GM23338 (cell line): ENCODE data around the gene CCDC196. TPM values are rescaled to one million over a fixed set of nuclear protein-coding genes. Genes with fewer than 3 reads are reported as not detected.

Experiments
- ATAC-seq: fragments of 200-7000 bp; cut with Tn5 transposase; 3 replicates; pipeline ENCODE4 v1.9.1; 2020
- DNase-seq: peaks from one replicate; pipeline ENCODE4 v3.0.0-alpha.2; 2015; ENCODE audit warnings: low spot score
- H2AFZ ChIP-seq: fragments of 200-600 bp; sonication (generic); 2 replicates; pipeline ENCODE4 v1.8.0; 2016; ENCODE audit warnings: antibody characterized with exemption, mild to moderate bottlenecking, moderate library complexity
- H3F3A ChIP-seq: fragments of 200-600 bp; sonication (generic); replicated peaks from 2 replicates; pipeline ENCODE4 v1.8.0; 2017; ENCODE audit warnings: antibody characterized with exemption, mixed run types, low read depth
- H3K27ac ChIP-seq: fragments of 200-600 bp; sonication (generic); 2 replicates; pipeline ENCODE4 v1.6.1; 2016; ENCODE audit warnings: low read depth
- H3K27me3 ChIP-seq: fragments of 200-600 bp; sonication (generic); 2 replicates; pipeline ENCODE4 v1.8.0; 2016; ENCODE audit warnings: mild to moderate bottlenecking, mixed run types, moderate library complexity; ENCODE audit not compliant: insufficient read depth
- H3K36me3 ChIP-seq: fragments of 200-600 bp; sonication (generic); 2 replicates; pipeline ENCODE4 v1.8.0; 2016; ENCODE audit warnings: mild to moderate bottlenecking; ENCODE audit not compliant: insufficient read depth
- H3K4me1 ChIP-seq: fragments of 200-600 bp; sonication (generic); 2 replicates; pipeline ENCODE4 v1.8.0; 2016; ENCODE audit warnings: mild to moderate bottlenecking, moderate library complexity; ENCODE audit not compliant: insufficient read depth
- H3K4me2 ChIP-seq: fragments of 200-600 bp; sonication (generic); 2 replicates; pipeline ENCODE4 v1.7.1; 2017; ENCODE audit warnings: mixed run types
- H3K4me3 ChIP-seq: fragments of 200-600 bp; sonication (generic); 2 replicates; pipeline ENCODE4 v1.6.1; 2016; ENCODE audit warnings: mixed run types
- H3K79me2 ChIP-seq: fragments of 200-600 bp; sonication (generic); replicated peaks from 2 replicates; pipeline ENCODE4 v1.8.0; 2017; ENCODE audit warnings: mild to moderate bottlenecking; ENCODE audit not compliant: insufficient read depth
- H3K9me2 ChIP-seq: fragments of 200-600 bp; sonication (generic); 2 replicates; pipeline ENCODE4 v1.8.0; 2017; ENCODE audit not compliant: insufficient read depth
- H4K20me1 ChIP-seq: fragments of 200-600 bp; sonication (generic); replicated peaks from 2 replicates; pipeline ENCODE4 v1.8.0; 2017; ENCODE audit warnings: mild to moderate bottlenecking; ENCODE audit not compliant: insufficient read depth
- H3K27ac Mint-ChIP-seq: 2 replicates; pipeline ENCODE4 v1.8.0; 2020; ENCODE audit warnings: inconsistent platforms, mild to moderate bottlenecking, moderate library complexity, mixed read lengths
- H3K27me3 Mint-ChIP-seq: 3 replicates; pipeline ENCODE4 v1.8.0; 2022; ENCODE audit warnings: low read depth, mild to moderate bottlenecking, moderate library complexity, mixed read lengths, inconsistent platforms; ENCODE audit not compliant: insufficient read depth, poor library complexity
- H3K36me3 Mint-ChIP-seq: 3 replicates; pipeline ENCODE4 v1.8.0; 2021; ENCODE audit warnings: low read depth, mild to moderate bottlenecking, inconsistent platforms, moderate library complexity, mixed read lengths
- H3K4me1 Mint-ChIP-seq: 3 replicates; pipeline ENCODE4 v1.8.0; 2020; ENCODE audit warnings: mild to moderate bottlenecking, inconsistent platforms, mixed read lengths
- H3K4me3 Mint-ChIP-seq: 3 replicates; pipeline ENCODE4 v1.8.0; 2021; ENCODE audit warnings: moderate library complexity, mild to moderate bottlenecking, inconsistent platforms, mixed read lengths
- H3K9me3 Mint-ChIP-seq: 3 replicates; pipeline ENCODE4 v1.8.0; 2020; ENCODE audit warnings: moderate library complexity, mild to moderate bottlenecking, inconsistent platforms, mixed read lengths
- CREB1 ChIP-seq: fragments of 250-450 bp; sonication (Bioruptor Pico); IDR thresholded peaks from 2 replicates; pipeline ENCODE4 v1.5.0; 2020; ENCODE audit warnings: low read depth, mild to moderate bottlenecking, moderate library complexity
- CTCF ChIP-seq, 2 experiments: fragments of 200-600 bp in 1 of 2; sonication (generic) in 1 of 2; conservative IDR thresholded peaks; 2 replicates each; pipeline versions ENCODE4 v1.5.1 to v1.6.1; 2016 to 2017; ENCODE audit warnings: antibody characterized with exemption in 2 of 2, low read depth in 2 of 2, mild to moderate bottlenecking in 2 of 2, moderate library complexity in 1 of 2
- ETS1 ChIP-seq: IDR thresholded peaks from 2 replicates; pipeline ENCODE4 v1.6.1; 2016; ENCODE audit warnings: antibody characterized with exemption
- EZH2 ChIP-seq: fragments of 200-600 bp; sonication (generic); IDR thresholded peaks from one replicate; pipeline ENCODE4 v1.8.0; 2017; ENCODE audit warnings: antibody characterized with exemption, mild to moderate bottlenecking, low read depth; ENCODE audit not compliant: unreplicated experiment
- EZH2phosphoT487 ChIP-seq: fragments of 200-600 bp; sonication (generic); IDR thresholded peaks from one replicate; pipeline ENCODE4 v1.8.1; 2018; ENCODE audit warnings: antibody characterized with exemption; ENCODE audit not compliant: unreplicated experiment
- JUNB ChIP-seq: IDR thresholded peaks from one replicate; pipeline ENCODE4 v1.6.1; 2016; ENCODE audit warnings: antibody characterized with exemption; ENCODE audit not compliant: unreplicated experiment
- NANOG ChIP-seq: IDR thresholded peaks from 2 replicates; pipeline ENCODE4 v1.6.1; 2016; ENCODE audit warnings: antibody characterized with exemption, borderline replicate concordance
- POLR2AphosphoS5 ChIP-seq: IDR thresholded peaks from 2 replicates; pipeline ENCODE4 v1.6.1; 2016; ENCODE audit warnings: antibody characterized with exemption, low read depth
- REST ChIP-seq: IDR thresholded peaks from one replicate; pipeline ENCODE4 v1.6.1; 2018; ENCODE audit warnings: antibody characterized with exemption; ENCODE audit not compliant: unreplicated experiment
- STAT1 ChIP-seq: IDR thresholded peaks from one replicate; pipeline ENCODE4 v1.6.1; 2016; ENCODE audit warnings: antibody characterized with exemption; ENCODE audit not compliant: unreplicated experiment
- ZNF114 ChIP-seq: fragments of 250-450 bp; sonication (Bioruptor Pico); IDR thresholded peaks from 2 replicates; pipeline ENCODE4 v1.5.0; 2020; ENCODE audit warnings: mild to moderate bottlenecking, moderate library complexity
- ZNF331 ChIP-seq: fragments of 250-450 bp; sonication (Bioruptor Pico); IDR thresholded peaks from 2 replicates; pipeline ENCODE4 v1.5.0; 2020; ENCODE audit warnings: low read depth, mild to moderate bottlenecking, moderate library complexity
- ZNF462 ChIP-seq: fragments of 250-450 bp; sonication (Bioruptor Pico); IDR thresholded peaks from 2 replicates; pipeline ENCODE4 v1.5.0; 2020; ENCODE audit warnings: mild to moderate bottlenecking, moderate library complexity
- polyA plus RNA-seq: library from polyadenylated mRNA; unstranded; fragments of >200 nt; fragmentation: Nextera tagmentation; extraction: Ambion mirVana; gene quantifications from 2 replicates; pipeline ENCODE4 v1.2.1, GENCODE V29; 2016
- total RNA-seq: library from RNA; depleted of rRNA; stranded (reverse); fragments of >200 nt; shearing (Covaris generic); gene quantifications from 2 replicates; pipeline ENCODE4 v1.2.3, GENCODE V29; 2014

Gene CCDC196
- total and polyA plus RNA-seq, 2 experiments from 2014 or later: 0.27 TPM; not detected in 1

GRCh38 chr14:66496911-66497310, 10.7 kb downstream of the CCDC196 start:
- Mint-ChIP-seq H3K27ac (no peak overlapping the region), H3K36me3 (no peaks in the 10 kb centered on the region), H3K4me3 (no peak overlapping the region), H3K4me1 (peaks cover 5% of the 10 kb centered on the region; the same call in 1 of the 3 replicates), H3K27me3 (peaks cover 4% of the 10 kb centered on the region), H3K9me3 (no peaks in the 10 kb centered on the region)
- Histone ChIP-seq H2AFZ (no peak overlapping the region), H4K20me1 (no peaks in the 10 kb centered on the region), H3K27ac (no peak overlapping the region), H3K4me1 (no peaks in the 10 kb centered on the region), H3K4me2 (no peak overlapping the region), H3K36me3 (no peaks in the 10 kb centered on the region), H3K4me3 (no peak overlapping the region), H3K79me2 (no peaks in the 10 kb centered on the region), H3F3A (no peaks in the 10 kb centered on the region), H3K27me3 (no peaks in the 10 kb centered on the region), H3K9me2 (no peaks in the 10 kb centered on the region)
- ATAC-seq (no peak), DNase-seq (no peak)
- no peak for TF ChIP-seq REST
- TF ChIP-seq CREB1 (CRISPR knock-in tag): no peak
- no peak for TF ChIP-seq EZH2
- no peak for TF ChIP-seq CTCF (conservative IDR thresholded peaks at IDR 0.05; ENCODE audit: low read depth in 2 of 2)
- no peak for TF ChIP-seq ZNF114 (CRISPR knock-in tag)
- TF ChIP-seq ETS1: no peak
- no peak for TF ChIP-seq EZH2phosphoT487
- TF ChIP-seq NANOG: no peak
- TF ChIP-seq POLR2AphosphoS5: no peak
- no peak for TF ChIP-seq STAT1
- TF ChIP-seq JUNB: no peak
- no peak for TF ChIP-seq ZNF462 (CRISPR knock-in tag)
- TF ChIP-seq ZNF331 (CRISPR knock-in tag): no peak
